ENCODE data around the gene DDR2.

DNA sequence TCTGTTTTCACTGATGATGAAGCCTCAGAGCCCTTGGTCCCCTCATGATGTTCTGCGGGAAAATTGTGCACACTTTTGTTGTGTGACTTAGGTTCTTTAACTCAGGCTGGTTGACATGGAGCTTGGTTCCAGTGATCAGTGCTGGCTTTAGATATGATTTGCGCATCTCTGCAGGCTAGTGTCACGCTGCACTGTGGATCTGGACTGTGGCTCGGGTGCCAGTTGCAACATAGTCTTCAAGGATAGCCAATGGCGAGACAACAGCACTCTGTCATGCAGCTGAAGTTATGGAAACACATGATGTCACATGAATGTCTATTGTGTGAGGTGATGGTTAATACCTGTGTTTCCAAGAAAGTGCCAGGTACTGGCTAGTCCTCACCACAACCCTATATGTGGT, 56.7 kb downstream of the DDR2 start:
- TF ChIP-seq, protein P1, sequence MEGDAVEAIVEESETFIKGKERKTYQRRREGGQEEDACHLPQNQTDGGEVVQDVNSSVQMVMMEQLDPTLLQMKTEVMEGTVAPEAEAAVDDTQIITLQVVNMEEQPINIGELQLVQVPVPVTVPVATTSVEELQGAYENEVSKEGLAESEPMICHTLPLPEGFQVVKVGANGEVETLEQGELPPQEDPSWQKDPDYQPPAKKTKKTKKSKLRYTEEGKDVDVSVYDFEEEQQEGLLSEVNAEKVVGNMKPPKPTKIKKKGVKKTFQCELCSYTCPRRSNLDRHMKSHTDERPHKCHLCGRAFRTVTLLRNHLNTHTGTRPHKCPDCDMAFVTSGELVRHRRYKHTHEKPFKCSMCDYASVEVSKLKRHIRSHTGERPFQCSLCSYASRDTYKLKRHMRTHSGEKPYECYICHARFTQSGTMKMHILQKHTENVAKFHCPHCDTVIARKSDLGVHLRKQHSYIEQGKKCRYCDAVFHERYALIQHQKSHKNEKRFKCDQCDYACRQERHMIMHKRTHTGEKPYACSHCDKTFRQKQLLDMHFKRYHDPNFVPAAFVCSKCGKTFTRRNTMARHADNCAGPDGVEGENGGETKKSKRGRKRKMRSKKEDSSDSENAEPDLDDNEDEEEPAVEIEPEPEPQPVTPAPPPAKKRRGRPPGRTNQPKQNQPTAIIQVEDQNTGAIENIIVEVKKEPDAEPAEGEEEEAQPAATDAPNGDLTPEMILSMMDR (conservative IDR thresholded peaks at IDR 0.05; ENCODE audit: low read length), result no peak
- TF ChIP-seq EZH2phosphoT487 (IDR thresholded peaks at IDR 0.05; ENCODE audit: borderline replicate concordance, low read depth, low read length), result no peak

Data from OCI-LY7 (cell line).